ENCODE results near the gene ZFHX3. TPM values are rescaled to one million over a fixed set of nuclear protein-coding genes. Genes with fewer than 3 reads are reported as not detected.

The ZFHX3 gene
- total and polyA plus RNA-seq, 9 of the 15 experiments (the other 6 are each of a cell fraction or from before 2014, with no cell fraction given), result 0.01 to 0.23 (median 0.06) TPM; not detected in 4

DNA sequence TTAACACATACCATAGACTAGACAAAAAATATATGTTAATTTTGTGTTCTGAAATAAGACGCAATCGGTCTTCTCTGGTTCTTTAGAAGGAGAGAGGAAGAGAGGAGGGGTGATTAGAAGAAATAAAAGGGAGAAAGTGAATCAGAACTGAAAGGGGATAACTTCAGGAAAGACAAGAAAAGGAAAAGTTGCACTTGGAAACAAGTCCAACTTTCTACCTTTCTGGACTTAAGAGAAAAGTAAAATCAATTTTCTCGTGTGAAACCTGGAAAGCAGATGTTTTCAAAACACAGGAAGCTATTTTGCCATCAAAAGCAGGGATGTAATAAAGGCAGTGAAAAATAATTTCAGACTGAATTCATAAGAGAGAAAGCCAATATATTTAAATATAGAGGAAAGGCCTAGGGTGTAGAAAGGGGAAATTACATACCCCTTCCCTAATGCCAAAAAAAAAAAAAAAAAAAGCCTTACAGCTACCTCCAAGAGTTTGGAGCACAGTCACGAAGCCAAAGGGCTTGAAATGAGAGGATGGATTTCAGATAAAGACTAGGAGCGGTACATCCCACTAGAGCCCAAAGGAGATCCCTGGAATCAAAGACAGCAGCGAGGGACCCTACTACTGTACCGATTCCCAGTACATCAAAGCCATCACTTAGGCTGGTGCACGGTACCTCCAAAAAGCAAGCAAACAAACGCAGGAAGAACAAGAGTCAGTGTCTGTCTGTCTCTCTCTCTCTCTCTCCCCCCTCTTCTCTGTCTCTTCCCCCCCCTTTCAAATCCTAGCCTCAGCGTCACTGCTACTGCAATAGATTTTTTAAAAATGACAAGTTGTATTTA is 12.1 kb upstream of the ZFHX3 start:
- ChIA-PET CTCF (ENCODE audit: low intra/inter-chr PET ratio) (no interaction called here), POLR2A (interaction anchor here (0.6 to 0.8 kb wide), 2 partner anchors 87 to 117 kb away, joined by 3 to 4 read pairs; no protein-coding TSS in a partner anchor)
- H3K4me3 ChIP-seq, result no peak overlapping the region
- FAIRE-seq (no peak), ATAC-seq (no peak), DNase-seq (ENCODE audit: extremely low read depth in 1 of 4, low spot score in 3 of 4) (no peak)
- H3K4me2 ChIP-seq (ENCODE audit: insufficient read depth, low read length), result no peak overlapping the region
- in situ Hi-C loops (cut with MboI) (no loop called here), intact Hi-C loops (cut with micrococcal nuclease) (no loop called here)
- H3K9me3 ChIP-seq (replicated peaks; ENCODE audit: control insufficient read depth, insufficient read depth, low read depth, low read length), result no peaks in the 10 kb centered on the region
- H3K27ac ChIP-seq (ENCODE audit: extremely low read depth, low read depth, low read length), result no peak overlapping the region
- TF ChIP-seq JUND (IDR thresholded peaks at IDR 0.05; ENCODE audit: borderline replicate concordance, low read depth, low read length) (no peak), JUND (tag; IDR thresholded peaks at IDR 0.05; ENCODE audit: borderline replicate concordance, low read depth, low read length) (no peak), ARID1B (IDR thresholded peaks at IDR 0.05) (no peak), DACH1 (IDR thresholded peaks at IDR 0.05; ENCODE audit: partially characterized antibody) (no peak), CEBPB (tag; IDR thresholded peaks at IDR 0.05) (no peak), NCOA1 (IDR thresholded peaks at IDR 0.05; ENCODE audit: low read depth) (no peak), RFX7 (CRISPR knock-in tag; IDR thresholded peaks at IDR 0.05) (no peak), TAL1 (IDR thresholded peaks at IDR 0.05) (no peak), LEF1 (IDR thresholded peaks at IDR 0.05) (no peak)
- TF ChIP-seq, protein P1, sequence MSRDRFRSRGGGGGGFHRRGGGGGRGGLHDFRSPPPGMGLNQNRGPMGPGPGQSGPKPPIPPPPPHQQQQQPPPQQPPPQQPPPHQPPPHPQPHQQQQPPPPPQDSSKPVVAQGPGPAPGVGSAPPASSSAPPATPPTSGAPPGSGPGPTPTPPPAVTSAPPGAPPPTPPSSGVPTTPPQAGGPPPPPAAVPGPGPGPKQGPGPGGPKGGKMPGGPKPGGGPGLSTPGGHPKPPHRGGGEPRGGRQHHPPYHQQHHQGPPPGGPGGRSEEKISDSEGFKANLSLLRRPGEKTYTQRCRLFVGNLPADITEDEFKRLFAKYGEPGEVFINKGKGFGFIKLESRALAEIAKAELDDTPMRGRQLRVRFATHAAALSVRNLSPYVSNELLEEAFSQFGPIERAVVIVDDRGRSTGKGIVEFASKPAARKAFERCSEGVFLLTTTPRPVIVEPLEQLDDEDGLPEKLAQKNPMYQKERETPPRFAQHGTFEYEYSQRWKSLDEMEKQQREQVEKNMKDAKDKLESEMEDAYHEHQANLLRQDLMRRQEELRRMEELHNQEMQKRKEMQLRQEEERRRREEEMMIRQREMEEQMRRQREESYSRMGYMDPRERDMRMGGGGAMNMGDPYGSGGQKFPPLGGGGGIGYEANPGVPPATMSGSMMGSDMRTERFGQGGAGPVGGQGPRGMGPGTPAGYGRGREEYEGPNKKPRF (IDR thresholded peaks at IDR 0.05; ENCODE audit: low read depth, low read length), result no peak
- H4K20me1 ChIP-seq (replicated peaks; ENCODE audit: control insufficient read depth, insufficient read depth, low read length), result no peaks in the 10 kb centered on the region
- H3K79me2 ChIP-seq (ENCODE audit: control insufficient read depth, insufficient read depth, low read length), result no peaks in the 10 kb centered on the region
- 1% methylated on average over 10 of the region's 10 CpGs for whole genome bisulfite sequencing (ENCODE audit: insufficient coverage, low coverage, missing lambda C conversion rate)
- no peaks in the 10 kb centered on the region for H3K9me1 ChIP-seq (ENCODE audit: control insufficient read depth, insufficient read depth, low read length)
- no peak overlapping the region for H3K9ac ChIP-seq (ENCODE audit: insufficient read depth in 1 of 2, low read depth in 2 of 2, low read length in 2 of 2)
- no peak overlapping the region for H2AFZ ChIP-seq (ENCODE audit: low read depth, low read length)
- no peaks in the 10 kb centered on the region for H3K36me3 ChIP-seq (ENCODE audit: control insufficient read depth, insufficient read depth, low read length)
- H3K27me3 ChIP-seq (ENCODE audit: control insufficient read depth in 2 of 2, insufficient read depth in 2 of 2, low read length in 2 of 2), result peaks cover 38 to 41% of the 10 kb centered on the region in 2 experiments
- peaks cover 0 to 17% of the 10 kb centered on the region in 2 experiments; a peak in 2 of 5 replicates for H3K4me1 ChIP-seq (replicated peaks in 1 of 2; ENCODE audit: control insufficient read depth in 2 of 2, insufficient read depth in 2 of 2, low read length in 2 of 2)
- no TSS peak for BruUV-seq (replicated peaks)

Measured in K562 (cell line).